Hematopoietic multipotent progenitor cell treated with erythropoietin and hydrocortisone succinate and interleukin-3 and kit ligand, for 4 days (in vitro differentiated cells): ENCODE results near the gene INVS.
"Not testable (repeated sequence)": the region's sequence is repeated elsewhere in the genome, so short reads cannot be mapped to it uniquely, and the experiment has no call there.

Experiments used
- DNase-seq: peaks from one replicate; pipeline ENCODE4 v3.0.0-alpha.2; 2015

The INVS gene, protein sequence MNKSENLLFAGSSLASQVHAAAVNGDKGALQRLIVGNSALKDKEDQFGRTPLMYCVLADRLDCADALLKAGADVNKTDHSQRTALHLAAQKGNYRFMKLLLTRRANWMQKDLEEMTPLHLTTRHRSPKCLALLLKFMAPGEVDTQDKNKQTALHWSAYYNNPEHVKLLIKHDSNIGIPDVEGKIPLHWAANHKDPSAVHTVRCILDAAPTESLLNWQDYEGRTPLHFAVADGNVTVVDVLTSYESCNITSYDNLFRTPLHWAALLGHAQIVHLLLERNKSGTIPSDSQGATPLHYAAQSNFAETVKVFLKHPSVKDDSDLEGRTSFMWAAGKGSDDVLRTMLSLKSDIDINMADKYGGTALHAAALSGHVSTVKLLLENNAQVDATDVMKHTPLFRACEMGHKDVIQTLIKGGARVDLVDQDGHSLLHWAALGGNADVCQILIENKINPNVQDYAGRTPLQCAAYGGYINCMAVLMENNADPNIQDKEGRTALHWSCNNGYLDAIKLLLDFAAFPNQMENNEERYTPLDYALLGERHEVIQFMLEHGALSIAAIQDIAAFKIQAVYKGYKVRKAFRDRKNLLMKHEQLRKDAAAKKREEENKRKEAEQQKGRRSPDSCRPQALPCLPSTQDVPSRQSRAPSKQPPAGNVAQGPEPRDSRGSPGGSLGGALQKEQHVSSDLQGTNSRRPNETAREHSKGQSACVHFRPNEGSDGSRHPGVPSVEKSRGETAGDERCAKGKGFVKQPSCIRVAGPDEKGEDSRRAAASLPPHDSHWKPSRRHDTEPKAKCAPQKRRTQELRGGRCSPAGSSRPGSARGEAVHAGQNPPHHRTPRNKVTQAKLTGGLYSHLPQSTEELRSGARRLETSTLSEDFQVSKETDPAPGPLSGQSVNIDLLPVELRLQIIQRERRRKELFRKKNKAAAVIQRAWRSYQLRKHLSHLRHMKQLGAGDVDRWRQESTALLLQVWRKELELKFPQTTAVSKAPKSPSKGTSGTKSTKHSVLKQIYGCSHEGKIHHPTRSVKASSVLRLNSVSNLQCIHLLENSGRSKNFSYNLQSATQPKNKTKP

DNA sequence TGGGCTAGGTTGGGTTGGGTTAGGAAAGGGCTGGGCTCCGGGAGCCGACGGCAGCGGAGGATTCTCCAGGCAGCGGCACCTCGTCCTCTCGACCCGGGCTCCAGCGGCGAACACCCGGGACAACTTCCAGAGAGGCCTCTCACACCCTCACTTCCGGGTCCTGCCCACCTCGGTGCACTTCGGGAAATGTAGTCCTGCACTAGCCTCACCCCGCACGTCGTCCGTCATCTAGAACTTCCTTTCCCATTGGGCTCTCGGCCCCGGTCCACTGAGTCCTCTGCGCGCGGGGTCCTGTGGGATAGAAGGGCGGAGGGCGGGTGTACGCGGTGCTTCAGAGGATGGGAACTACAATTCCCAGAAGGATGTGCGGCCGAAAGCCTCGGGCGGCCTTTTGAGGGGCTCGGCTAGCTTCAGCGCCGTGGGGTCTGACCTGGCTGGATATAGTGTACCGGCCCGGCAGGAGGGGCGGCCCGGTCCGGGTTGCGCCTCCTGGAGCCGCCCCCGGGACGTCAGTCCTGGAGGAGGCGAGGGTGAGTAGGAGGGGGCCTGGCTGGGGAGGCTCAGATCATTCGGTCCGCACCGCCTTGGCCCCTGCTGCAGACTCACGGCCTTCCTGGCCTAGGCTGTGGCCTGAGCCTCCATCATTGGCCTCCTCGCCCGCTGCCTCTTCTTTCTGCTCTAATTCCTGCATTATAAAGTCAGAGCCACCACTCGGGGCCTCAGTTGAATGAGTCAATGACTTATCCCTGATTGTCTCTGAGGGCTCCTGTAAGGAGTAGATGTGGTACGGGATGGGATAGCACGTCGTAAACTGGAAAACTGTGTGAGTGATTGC is at the start of gene INVS, which contains the start of gene ERP44:
Gene INVS, plus strand, starts transcription at position 357 of the 835 bp plus-strand sequence. CDS start 5,279 bp downstream, outside the sequence.
Gene ERP44, minus strand, starts transcription at position 114 of the 835 bp plus-strand sequence. CDS start 160 bp downstream, outside the sequence.
- peak; percentile 100 for DNase-seq

DNA sequence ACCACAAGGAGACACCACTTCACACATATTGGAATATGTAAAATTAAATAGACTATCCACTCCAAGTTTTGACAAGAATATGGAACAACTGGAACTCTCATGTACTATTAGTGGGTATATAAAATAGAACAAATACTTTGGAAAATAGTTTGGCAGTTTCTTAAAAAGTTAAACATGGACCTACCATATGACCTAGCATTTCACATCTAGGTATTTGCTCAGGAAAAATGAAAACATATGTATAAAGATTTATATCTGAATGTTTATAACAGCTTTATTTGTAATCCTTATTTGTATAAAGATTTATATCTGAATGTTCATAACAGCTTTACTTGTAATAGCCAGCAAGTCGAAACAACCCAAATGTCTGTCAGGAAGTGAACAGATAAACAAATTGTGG is 49.5 kb upstream of the INVS start:
- no peak for DNase-seq

DNA sequence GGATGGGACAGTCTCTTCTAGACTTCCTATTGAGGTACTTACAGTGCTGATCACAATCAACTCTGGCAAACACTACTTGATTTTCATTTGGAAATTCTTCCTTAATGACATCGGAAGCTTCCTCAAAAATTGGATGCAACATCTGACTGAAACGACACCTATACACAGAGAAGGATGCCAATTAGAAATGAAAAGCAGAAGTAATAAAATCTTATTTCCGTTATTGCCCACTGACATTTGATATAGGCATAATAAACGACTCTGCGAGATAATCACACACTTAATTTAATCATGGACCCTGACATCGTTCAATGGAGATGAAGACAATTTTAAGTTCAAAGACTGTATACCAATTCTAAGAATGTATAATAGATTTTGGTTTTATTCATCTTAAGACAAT is 46.7 kb upstream of the INVS start:
- peak; percentile 36 for DNase-seq

DNA sequence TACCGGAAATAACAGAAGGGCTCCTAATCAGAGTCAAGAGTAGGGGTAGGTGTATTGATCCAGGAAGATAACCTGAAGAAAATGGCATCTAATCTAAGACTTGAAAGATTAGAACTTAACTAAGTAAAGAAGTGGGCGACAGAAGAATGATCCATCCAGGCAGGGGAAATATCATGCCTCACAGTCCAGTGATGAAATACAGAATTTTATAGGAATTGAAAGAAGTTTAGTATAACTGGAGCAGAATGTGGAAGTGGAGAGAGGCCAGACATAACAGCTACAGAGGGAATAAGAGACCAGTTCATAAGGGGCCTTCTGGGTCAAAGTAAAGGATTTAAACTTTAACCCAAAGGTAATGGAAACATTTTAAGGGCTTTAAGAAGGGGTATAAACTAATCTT is 42.5 kb upstream of the INVS start:
- no peak for DNase-seq

DNA sequence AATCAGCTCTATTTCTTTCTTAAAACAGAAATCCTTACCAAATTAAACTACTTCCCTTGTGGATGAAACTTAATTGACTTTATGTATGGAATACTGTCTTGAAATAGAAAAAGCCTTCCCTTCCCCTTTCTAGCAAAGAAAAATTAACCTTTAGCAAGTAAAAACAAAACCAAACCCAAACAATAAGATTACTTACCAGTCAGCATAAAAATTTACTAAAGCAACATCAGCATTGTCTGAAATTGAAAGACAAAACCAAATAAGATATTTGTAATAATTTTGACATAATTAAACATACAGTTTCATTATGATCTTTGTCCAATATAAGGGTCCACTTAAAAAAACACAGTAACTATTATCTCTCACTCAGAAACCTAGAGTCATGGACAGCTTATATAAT is 41.4 kb upstream of the INVS start:
- DNase-seq, result no peak

DNA sequence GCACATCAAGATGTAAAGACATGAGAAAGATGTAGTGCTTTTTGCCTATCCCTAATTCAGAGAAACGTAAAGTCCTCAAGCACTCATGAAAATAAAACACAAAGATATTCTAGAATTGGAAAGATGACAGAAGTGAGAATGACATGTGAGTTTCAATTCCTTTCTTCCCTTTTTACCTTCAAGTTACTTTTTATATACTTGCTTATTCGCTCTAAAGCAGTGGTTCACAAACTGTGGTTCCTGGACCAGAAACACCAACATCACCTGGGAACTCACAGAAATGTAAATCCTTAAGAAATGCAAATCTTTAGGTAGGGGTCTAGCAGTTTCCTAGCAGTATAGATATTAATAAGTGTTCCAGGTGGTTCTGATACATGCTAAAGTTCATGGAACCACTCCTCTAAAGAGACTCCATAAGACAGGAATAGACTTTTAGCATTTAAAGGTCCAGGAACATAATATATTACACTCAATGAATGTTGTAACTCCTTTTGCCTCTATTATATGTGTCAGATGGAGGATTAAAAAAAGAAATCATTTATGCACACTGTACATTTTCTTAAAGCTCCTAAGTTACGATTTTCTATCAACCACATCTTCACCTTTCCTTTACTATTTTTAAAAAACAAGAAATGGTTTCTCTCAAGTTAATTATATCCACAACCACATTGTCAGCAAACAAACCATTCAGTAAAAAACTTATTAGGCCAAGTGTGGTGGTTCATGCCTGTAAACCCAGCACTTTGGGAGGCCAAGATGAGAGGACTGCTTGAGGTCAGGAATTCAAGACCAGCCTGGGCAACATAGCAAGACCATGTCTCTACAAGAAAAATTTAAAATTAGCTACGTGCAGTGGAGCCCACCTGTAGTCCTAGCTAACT is 40.1 kb upstream of the INVS start:
- no peak for DNase-seq

DNA sequence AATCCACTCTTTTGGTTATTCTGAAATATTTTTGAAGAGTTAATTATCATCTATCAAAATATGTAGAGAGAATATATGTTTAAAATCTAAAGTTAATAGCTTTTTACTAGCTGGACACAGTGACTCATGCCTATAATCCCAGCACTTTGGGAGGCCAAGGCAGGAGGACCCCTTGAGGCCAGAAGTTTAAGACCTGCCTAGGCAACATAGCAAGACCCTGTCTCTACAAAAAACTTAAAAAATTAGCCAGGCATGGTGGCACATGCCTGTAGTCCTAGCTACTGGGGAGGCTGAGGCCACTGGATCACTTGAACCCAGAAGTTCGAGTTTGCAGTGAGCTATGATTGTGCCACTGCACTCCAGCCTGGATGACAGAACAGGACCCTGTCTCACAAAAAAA is 36.4 kb upstream of the INVS start:
- DNase-seq, result not testable (repeated sequence)

DNA sequence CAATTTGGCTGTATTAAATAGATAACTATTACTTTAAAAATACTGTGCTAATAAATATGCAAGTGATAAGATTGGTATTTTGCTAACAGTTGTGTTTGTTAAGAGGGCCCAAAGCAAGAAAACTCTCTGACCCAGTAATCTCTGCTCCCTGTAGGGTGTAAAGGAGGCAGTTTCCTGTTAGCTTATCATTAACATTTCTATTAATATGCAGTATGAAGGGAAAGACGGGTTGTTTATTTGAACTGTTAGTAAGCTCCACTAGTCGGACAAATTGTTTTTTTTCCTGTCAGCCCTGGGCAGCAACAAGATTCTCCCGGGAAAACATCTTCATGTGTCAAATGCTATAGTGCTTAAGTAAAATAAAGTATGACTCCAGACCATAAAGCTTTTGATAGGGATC is 35.9 kb upstream of the INVS start:
- no peak for DNase-seq

DNA sequence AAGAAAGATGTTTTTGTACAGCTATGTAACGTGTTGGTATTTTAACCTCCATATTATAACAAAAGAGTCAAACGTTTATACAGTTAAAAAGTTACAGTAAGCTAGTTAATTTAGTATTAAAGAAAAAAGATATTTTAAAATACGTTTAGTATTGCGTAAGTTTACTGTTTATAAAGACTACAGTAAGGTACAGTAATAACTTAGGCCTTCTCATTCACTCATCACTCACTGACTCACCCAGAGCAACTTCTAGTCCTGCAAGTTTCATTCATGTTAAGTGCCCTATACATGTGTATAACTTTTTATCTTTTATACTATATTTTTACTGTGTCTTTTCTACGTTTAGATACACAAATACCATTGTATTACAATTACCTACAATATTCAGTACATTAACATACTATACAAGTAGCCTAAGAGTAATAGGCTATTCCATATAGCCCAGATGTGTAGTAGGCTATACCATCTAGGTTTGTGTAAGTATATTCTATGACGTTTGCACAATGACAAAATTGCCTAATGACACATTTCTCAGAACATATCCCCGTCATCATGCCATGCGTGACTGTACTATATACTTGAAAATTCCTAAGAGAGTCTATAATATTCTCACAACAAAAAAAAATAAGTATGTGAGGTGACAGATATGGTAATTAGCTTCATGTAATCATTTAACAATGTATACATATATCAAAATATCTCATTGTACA is 34.0 kb upstream of the INVS start:
- DNase-seq, result no peak

DNA sequence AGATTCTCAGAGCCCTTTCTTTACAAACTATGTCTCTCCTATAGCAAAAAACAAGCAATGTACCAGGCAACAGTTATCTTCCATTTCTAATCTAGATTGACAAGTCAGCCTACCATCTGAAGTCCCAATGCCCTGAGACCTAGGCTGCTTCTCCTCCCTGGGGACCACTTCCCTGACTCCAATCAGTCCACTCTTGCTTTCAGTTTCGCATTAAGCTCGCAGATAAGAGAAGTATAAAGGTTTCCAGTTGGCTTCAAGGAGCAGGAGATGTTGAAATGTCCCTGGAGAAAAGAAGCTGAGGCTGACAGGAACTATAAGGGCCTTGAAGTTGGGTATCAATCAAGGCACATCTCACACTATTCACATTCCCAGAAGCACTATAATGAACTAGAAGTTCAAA is 32.5 kb upstream of the INVS start:
- DNase-seq, result peak; percentile 39

DNA sequence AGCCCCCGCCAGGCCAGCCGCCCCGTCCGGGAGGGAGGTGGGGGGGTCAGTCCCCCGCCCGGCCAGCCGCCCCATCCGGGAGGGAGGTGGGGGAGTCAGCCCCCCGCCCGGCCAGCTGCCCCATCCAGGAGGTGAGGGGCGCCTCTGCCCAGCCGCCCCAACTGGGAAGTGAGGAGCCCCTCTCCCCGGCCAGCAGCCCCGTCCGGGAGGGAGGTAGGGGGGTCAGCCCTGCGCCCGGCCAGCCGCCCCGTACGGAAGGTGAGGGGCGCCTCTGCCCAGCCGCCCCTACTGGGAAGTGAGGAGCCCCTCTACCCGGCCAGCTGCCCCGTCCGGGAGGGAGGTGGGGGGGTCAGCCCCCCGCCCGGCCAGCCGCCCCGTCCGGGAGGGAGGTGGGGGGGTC is 31.1 kb upstream of the INVS start:
- not testable (repeated sequence) for DNase-seq

DNA sequence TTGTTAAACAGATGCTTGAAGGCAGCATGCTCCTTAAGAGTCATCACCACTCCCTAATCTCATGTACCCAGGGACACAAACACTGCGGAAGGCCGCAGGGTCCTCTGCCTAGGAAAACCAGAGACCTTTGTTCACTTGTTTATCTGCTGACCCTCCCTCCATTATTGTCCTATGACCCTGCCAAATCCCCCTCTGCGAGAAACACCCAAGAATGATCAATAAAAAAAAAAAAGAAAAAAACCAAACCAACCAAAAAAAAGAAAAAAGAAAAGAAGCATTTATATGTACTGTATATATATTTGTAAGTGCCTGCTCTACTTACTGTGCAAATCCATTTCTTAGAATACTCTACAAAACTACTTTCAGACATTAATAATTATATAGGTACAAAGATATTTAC is 30.0 kb upstream of the INVS start:
- DNase-seq, result not testable (repeated sequence)

DNA sequence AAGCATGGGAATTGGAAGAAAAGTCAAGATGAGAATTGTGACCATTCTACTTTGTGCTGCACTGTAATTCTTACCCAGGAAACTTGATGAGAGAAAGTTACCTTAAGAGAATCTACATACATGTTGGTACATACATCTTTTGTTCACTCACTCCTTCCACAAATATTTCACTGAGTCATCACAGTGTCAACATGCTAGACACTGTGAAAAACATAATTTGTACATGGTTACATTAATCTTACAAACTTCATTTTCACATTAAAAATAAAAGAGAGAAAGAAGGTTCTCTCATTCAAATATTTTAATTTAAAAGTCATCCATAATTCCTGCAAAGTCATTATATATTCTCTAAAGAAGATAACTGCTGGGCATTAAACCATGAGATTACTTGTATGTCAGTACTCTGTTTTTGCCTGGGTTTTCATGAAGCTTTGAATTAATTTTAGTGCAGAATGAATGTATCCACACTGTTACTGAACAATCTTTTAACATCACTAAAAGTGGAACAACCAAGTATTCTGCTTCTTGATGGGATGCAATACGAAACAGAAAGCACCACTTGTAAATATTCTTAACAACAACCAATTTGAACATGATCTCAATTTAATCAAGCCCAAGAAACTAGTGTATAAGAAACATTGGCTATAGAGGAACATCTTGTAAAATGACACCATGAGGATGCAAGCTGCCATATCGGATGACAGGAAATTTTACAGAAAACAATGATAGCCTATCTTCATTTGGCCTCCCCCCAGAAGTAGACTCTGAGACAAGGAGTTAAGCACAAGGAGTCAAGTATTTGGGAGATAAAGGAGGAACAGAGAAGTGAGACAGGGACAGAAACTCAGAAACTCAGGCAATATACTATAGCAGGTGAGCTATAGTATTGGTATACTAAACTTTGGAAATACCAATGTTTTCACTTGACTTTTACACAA is 28.7 kb upstream of the INVS start:
- peak; percentile 72 for DNase-seq

DNA sequence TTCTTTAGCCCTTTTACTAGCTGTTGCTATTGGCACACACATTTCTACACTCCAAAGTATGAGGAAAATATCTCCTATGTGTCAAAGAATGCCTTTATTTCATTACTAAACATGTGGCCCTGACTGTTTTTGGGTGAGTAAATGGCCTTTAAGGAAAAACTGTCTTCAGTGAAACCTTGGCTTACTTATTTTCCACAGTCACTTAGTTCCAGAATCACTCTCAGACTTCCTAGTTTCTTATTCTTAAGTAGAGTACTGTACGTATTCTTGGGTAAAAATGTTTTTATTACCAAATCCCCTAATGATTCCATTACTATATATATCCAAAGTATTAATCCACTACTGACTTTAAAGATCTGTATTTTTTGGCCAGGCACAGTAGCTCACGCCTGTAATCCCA is 27.8 kb upstream of the INVS start:
- DNase-seq, result no peak

DNA sequence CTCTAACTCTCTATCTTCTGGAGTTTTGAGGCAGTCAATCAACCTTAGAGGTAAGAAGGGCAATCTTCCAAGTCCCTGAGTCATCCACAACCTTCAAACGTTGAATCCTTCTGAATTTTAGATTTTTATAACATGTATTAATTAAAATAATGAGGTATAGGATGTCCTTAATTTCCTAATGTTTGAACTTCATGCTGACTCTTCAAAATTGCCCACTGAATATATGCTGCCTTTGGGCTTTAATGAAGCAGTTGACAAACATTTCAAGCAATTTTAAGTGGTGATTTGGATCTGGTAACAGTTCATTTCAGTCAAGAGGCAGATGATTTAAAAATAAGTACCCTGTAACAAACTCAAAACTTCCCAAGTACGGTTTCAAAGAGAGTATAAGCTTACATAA is 26.2 kb upstream of the INVS start:
- DNase-seq, result no peak

DNA sequence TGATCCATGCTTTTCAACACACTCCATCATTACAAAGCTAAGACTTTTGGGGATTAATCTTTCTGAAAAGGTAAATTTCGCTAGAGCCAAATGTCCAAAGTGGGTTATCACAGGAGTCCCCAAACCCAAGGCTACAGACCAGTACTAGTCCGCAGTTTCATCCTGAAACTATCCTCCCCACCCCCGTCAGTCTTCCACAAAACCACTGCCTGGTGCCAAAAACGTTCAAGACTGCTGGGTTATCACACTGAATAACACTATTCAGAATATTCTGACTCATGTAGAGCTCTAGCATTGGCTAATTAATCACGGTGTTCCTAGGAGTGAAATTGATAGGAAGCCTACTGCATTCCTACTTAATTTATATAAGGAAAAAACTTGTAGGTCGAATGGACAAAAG is 24.9 kb upstream of the INVS start:
- DNase-seq, result no peak

DNA sequence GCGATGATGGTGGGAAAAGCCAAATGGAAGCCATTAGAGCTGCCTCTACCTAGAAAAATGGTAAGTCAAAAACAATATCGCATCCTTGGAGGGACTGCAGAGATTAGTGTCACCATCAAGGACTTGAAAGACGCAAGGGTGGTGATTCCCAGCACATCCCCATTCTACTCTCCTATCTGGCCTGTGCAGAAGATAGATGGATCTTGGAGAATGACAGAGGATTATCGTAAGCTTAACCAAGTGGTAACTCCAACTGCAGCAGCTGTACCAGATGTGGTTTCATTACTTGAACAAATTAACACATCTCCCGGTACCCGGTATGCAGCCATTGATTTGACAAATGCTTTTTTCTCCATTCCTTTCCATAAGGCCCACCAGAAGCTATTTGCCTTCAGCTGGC is 24.1 kb upstream of the INVS start:
- no peak for DNase-seq

DNA sequence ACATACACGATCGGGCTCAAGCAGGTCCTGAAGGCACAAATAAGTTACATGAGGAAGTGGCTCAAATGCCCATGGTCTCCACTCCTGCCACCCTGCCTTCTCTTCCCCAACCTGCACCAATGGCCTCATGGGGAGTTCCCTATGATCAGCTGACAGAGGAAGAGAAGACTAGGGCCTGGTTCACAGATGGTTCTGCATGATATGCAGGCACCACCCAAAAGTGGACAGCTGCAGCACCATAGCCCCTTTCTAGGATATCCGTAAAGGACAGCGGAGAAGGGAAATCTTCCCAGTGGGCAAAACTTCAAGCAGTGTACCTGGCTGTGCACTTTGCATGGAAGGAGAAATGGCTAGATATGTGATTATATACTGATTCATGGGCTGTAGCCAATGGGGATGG is 22.8 kb upstream of the INVS start:
- DNase-seq, result not testable (repeated sequence)

DNA sequence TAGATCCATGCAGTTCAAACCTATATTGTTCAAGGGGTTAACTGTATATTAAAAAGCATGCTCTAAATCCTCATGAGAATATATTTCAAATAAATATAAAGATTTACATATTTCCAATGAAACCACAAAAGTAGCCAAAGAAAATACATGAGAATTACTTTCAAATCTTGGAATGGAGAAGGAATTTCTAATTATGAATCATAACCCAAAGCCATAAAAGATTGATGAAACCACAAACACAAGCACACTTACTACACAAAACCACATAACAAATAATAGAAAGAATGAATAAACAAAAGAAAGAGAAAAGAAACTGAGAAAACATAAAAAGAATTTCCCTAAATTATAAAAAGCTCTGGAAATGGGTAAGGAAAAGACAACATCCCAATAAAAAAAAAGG is 16.3 kb upstream of the INVS start:
- no peak for DNase-seq
